ENCODE data around the gene C21orf58. TPM values are rescaled to one million over a fixed set of nuclear protein-coding genes. Genes with fewer than 3 reads are reported as not detected.

Gene C21orf58
- polyA plus RNA-seq, 3 donors = 0.15 to 0.73 (median 0.21) TPM

GRCh38 chr21:46369520-46370235 is 46.0 kb upstream of the C21orf58 start:
- Mint-ChIP-seq H3K4me3 (peak overlapping the region in 1 of 2 donors; percentile 48), H3K27me3 (ENCODE audit: low read depth in 3 of 3) (peaks cover 0 to 2% (median 0%) of the 10 kb centered on the region in 3 donors)

More at GRCh38 chr21:46369520-46370235, 46.0 kb upstream of the C21orf58 start:
- WGBS (ENCODE audit: insufficient coverage) = 24% methylated on average over 19 of the region's 20 CpGs
- peak overlapping the region in 3 of 7 donors; percentile 16 to 79 (median 78) for H3K27ac Mint-ChIP-seq
- peaks cover 3% of the 10 kb centered on the region for H4K20me1 ChIP-seq (ENCODE audit: insufficient read depth, low read length)
- no peak for TF ChIP-seq CTCF (IDR thresholded peaks at IDR 0.05)
- H3K27ac ChIP-seq (ENCODE audit: low read depth in 1 of 2, low read length in 2 of 2) = peak overlapping the region in 1 of 2 donors; percentile 50
- H3K4me1 Mint-ChIP-seq = peaks cover 14% of the 10 kb centered on the region
- H3K4me2 ChIP-seq (replicated peaks; ENCODE audit: extremely low read depth, low read length, poor library complexity, severe bottlenecking) = peak overlapping the region; percentile 10
- H3K27me3 ChIP-seq (ENCODE audit: control insufficient read depth in 2 of 2, insufficient read depth in 2 of 2, low read length in 2 of 2) = no peaks in the 10 kb centered on the region
- peaks cover 0 to 3% of the 10 kb centered on the region in 2 donors for H3K9me3 ChIP-seq (replicated peaks in 1 of 2; ENCODE audit: control insufficient read depth in 1 of 2, insufficient read depth in 1 of 2, low read length in 2 of 2)
- peaks cover 50 to 80% of the 10 kb centered on the region in 2 donors for H3K36me3 Mint-ChIP-seq
- no peak overlapping the region for H3K4me3 ChIP-seq (replicated peaks in 1 of 3; ENCODE audit: low read depth in 2 of 3, low read length in 3 of 3)
- no peak for DNase-seq
- peaks cover 8 to 14% of the 10 kb centered on the region in 2 donors for H3K4me1 ChIP-seq (ENCODE audit: control insufficient read depth in 1 of 2, insufficient read depth in 2 of 2, low read length in 2 of 2)
- peaks cover 35% of the 10 kb centered on the region for H3K79me2 ChIP-seq (ENCODE audit: insufficient read depth, low read length)
- peaks cover 39 to 65% of the 10 kb centered on the region in 2 donors for H3K36me3 ChIP-seq (replicated peaks in 1 of 2; ENCODE audit: control insufficient read depth in 1 of 2, insufficient read depth in 2 of 2, low read length in 2 of 2)
- H2AFZ ChIP-seq (ENCODE audit: insufficient read depth, low read depth, low read length, poor library complexity, severe bottlenecking) = no peak overlapping the region
- peaks cover 0 to 2% (median 0%) of the 10 kb centered on the region in 7 donors for H3K9me3 Mint-ChIP-seq
- H3K9ac ChIP-seq (ENCODE audit: insufficient read depth, low read length, poor library complexity, severe bottlenecking) = peak overlapping the region; percentile 21
- intact Hi-C loops (cut with micrococcal nuclease) = no loop called here
